HUDEP-2 (cell line): Measurements from ENCODE around the gene TULP4.
A peak's percentile ranks its signal among the peaks of the same experiment; 100 is the strongest.
"Not testable (repeated sequence)": the region's sequence is repeated elsewhere in the genome, so short reads cannot be mapped to it uniquely, and the experiment has no call there.

Source experiments
- DNase-seq, 76 experiments: peaks; one replicate each; lab custom pipeline; 2025; ENCODE audit not compliant: unreplicated experiment in 76 of 76; lab: John Stamatoyannopoulos, UW

The TULP4 gene

DNA sequence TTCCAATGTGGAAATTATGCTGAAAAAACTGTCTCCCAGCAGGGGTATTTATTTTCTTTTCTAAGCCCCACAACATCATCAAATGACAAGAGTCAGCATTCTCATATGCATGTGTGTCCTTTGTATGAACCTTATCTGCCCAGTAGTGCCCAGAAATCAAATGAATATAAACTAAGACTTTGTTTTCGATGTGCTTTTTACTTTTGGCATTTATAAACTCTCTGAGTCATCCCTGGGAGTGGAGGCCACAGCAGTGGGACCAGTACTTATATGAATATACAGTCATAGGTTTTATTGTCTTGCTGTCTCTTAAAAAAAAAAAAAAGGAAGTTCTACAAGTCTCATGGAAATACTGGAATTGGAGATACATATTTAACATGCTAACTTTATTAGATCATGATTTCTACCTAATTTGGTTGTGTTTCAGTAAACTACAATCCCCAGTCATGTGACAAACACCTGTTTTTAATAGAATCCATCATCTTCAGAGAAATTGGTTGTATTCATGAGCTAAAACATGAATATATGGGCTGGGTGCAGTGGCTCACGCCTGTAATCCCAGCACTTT, 148.4 kb downstream of the TULP4 start:
- DNase-seq = no peak

DNA sequence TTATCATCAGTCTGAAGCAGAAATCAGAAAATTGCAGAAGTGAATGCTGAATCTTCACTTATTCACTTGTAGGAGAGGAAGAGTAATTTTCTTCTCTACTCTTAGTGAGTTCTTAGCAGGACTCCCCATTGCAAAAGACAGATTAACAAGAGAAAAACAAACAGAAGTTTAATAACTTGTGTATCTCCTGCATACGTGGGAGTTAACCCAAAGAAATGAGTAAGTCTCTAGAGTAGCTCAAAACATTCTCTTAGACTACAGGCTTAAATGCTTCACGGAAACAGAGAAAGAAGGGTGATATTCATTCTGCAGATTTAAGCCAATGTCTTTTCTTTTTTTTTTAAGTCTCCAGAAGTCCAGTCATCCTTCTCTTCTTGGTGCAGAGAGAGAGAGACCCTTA, 149.7 kb downstream of the TULP4 start:
- DNase-seq = no peak

DNA sequence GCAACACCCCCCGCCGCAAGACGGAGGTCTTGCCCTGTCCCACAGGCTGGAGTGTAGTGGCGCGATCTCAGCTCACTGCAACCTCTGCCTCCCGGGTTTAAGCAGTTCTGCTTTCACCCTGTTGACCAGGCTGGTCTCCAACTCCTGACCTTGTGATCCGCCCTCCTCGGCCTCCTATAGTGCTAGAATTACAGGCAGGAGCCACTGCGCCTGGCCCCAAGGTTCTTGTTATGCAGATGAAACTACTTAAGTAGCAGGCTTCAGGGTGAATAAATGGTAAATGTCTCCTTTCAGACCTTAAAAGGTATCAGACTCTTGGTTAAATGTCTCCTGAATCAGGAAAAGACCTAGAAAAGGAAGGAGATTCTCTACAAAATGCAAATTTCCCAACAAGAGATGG, 152.2 kb downstream of the TULP4 start:
- no peak for DNase-seq

DNA sequence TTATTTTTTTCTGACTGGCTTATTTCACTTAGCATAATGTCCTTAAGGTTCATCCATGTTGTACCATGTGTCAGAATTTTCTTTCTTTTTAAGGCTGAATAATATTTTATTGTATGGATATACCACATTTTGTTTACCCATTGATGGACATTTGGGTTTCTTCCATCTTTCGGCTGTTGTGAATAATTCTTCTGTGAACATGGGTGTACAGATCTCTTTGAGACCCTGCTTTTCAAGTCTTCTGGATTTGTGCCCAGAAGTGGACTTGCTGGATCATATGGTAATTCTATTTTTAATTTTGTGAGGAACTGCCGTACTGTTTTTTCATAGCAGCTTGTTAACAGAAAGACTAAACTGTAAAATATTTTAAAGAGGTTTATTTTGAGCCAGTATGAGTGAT, 153.0 kb downstream of the TULP4 start:
- no peak for DNase-seq

DNA sequence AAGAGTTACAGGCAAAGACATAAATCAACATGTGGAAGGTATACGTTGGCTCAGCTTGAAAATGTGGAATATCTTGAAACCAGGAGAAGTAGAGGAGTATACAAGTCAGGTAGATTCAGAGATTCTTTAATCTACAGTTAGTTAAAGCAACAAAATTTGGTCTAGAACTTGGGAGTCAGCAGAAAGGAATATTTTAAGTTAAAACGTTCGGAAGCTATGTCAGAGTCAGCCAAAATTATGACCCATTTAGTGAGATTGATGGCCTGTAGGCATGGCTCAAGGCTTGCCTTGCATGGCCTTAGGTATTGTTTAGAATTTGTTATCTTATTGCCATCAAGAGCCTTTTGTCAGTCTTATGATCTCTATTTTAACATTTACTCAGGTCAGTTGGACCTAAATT, 153.5 kb downstream of the TULP4 start:
- DNase-seq = no peak

DNA sequence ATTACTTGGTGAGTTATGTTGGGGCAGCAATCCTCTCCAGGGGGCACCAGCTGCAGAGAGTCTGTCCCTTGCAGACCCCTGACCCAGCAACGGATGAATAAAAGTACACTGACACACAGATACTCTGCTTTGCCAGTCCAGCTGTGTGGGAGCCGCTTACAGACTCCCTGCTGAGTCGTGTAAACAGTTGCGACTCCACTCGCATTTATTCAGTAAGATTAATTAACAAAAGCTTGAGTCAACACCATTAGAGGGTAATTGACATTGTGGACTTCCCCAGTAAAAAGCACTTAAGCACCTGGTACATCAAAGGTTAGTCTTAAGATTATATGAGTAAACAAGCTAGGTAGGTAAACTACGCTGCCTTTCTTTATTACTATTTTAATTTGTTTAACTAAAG, 155.7 kb downstream of the TULP4 start:
- DNase-seq = no peak

DNA sequence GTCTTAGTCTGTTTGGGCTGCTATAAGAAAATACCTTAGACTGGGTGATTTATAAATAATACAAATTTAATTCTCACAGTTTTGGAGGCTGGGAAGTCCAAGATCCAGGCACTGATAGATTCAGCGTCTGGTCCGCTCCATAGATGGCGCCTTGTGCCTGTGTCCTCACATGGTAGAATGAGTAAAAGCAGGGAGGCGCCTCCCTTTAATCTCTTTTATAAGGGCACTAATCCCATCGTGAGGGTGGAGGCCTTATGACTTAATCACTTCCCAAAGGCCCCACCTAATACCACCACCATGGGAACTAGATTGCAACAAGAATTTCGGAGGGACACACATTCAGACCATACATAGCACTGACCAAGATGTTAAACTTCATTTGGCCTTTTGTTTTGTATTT, 156.4 kb downstream of the TULP4 start:
- DNase-seq = peak in 2 of 76 experiments; percentile 6

DNA sequence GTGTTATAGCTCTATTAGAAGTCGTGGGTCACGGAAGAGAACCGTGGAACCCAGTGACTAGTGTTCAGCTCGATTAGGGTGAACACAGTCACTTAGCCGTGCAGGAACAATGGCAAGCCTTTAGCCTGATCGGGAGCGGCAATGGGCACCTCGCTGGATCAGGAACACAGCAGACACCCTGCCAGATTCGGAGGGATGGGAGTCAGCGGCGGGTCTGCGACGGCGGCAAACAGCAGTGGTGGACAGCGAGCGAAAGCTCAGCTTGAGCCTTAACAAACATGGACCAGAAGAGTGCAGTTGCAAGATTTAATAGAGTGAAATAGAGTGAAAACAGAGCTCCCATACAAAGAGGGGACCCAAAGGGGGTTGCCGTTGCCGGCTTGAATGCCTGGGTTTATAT, 157.8 kb downstream of the TULP4 start:
- not testable (repeated sequence) for DNase-seq

DNA sequence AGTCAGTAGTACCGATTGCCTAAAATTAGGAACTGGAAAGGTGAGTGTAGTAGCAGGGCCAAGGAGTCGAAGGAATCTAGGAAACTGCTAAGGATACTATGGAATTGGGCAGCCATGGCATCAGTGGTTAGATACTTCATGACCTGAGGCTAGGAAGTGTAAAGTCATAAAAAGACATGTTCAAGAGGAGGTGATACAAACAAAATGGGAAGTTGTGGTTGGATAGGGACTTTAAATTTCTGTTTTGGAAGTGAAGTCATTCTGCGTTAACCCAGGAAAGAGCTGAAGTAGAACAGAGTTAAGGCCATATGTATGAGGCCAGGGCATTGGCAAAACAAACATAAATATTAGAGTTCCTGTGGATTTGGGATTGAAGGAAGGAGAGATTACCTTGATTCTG, 159.1 kb downstream of the TULP4 start:
- no peak for DNase-seq

DNA sequence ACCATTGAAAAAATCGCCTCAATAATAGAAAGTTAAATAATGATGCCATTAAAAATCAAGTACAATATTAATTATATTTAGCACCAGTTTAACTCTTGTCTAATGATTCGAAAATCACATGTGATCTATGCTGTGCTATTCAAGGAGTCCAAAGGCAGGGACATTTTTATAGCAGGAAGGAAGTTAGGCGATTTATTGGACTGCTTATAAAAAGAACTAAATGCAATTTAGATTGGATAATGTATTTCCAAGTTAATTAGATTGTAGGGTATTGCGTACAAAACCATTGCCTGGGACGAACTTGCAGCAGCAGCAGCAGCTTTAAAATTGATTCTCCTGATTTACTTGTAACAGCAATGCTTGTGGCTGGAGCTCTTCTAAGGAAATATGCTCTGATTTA, 160.2 kb downstream of the TULP4 start:
- DNase-seq = no peak

DNA sequence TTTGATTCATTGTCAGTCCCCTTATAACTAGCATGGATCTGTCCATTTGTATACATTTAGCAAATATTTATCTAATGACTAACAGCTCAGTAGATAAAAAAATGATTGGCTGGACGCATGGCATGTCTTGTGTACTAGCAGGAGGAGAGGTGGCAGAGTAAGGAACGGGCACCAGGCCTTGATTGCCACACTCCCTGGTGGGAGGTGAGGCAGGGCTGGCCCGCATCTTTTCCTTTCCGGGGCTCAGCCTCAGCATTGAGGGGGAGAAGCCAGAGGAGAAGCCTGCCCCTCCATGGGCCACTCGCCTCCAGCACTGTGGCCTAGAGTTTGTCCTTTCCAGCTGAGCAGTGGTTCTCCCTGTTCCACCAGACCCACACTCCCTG, 162.7 kb downstream of the TULP4 start:
- DNase-seq = no peak

DNA sequence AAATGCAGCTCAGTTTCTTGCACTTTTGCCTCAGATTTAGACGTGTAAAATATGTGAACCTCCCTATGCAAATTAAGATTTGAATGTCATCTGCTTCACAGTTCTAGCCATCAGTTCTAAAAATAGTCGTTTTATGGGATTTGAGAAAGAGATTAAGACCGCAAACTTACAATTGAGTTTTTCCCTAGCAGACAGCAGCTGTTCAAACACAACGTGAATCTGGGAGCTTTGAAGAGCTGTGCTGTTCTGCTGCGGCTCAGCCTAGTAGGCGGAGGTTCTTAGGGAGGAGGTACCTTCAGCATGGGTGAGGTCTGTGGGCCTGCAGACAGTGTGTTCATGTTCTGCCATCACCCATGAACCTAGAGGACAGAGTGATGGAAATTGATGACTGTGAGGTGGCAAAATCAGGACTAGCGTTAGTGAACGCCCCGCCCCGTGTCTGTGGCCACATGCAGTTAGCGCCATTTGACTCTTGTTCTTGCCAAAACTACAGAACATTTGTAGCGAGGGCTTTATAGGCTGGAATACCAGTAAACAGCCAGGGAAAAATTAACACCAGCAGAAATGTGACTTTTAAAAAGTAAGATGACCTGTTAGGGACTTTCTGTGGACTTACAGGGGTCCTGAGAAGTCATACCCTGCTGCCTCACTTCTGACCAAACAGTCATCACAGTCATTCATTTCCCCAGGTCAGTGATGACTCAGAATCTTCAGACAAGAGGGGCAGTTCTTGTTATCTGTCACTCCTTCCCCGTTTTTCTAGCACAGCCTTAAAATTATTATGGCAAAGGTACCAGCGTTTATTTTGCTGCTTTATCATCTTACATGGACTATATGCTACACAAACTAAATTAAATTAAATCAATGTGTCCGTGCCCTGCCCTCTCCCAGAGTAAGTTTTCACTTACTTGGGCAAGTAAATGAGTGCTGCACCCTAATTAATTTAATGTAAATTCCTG, 163.4 kb downstream of the TULP4 start:
- DNase-seq = peak in 1 of 76 experiments; percentile 30

DNA sequence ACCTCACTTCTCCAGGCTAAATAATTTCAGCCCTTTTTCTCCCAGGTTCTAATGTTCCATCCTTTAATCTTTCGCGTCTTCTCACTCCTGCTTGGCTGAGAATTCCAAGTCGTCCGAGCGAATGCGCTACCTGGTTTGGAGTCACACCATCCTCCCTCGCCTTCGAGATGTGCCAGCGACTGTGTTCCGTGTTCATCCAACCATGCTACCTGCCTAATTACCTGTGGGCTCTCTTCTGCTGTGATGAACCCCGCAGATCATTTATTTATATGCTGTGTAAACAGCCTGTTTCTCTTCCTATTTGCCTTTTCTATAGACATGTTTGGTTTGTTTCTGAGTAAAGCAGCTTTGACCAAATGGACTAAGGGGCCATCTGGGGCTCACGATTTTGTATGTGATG, 164.1 kb downstream of the TULP4 start:
- DNase-seq = no peak

DNA sequence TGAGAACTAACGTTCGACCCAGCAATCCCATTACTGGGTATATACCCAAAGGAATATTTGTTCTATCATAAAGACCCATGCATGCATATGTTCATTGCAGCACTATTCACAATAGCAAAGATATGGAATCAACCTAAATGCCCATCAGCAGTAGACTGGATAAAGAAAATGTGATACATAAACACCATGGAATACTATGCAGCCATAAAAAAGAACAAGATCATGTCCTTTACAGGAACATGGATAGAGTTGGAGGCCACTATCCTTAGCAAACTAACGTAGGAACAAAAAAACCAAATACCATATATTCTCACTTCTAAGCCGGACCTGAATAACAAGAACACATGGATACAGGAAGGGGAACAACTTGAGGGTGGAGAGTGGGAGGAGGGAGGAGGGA, 165.5 kb downstream of the TULP4 start:
- not testable (repeated sequence) for DNase-seq

DNA sequence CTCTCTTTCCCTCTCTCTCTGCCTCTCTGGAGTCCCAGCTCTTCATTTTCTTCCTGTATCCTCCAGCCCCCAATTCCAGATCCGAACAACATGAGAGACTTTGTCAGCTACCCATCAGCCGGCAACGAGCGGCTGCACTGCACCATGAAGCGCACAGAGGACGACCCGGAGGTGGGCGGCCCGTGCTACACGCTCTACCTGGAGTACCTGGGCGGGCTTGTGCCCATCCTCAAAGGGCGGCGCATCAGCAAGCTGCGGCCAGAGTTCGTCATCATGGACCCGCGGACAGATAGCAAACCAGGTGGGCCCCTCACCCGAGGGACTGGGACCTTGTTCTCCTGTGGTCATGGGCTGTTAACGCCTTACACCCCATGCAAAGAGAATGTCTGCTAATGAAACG, 168.7 kb downstream of the TULP4 start:
- no peak for DNase-seq

DNA sequence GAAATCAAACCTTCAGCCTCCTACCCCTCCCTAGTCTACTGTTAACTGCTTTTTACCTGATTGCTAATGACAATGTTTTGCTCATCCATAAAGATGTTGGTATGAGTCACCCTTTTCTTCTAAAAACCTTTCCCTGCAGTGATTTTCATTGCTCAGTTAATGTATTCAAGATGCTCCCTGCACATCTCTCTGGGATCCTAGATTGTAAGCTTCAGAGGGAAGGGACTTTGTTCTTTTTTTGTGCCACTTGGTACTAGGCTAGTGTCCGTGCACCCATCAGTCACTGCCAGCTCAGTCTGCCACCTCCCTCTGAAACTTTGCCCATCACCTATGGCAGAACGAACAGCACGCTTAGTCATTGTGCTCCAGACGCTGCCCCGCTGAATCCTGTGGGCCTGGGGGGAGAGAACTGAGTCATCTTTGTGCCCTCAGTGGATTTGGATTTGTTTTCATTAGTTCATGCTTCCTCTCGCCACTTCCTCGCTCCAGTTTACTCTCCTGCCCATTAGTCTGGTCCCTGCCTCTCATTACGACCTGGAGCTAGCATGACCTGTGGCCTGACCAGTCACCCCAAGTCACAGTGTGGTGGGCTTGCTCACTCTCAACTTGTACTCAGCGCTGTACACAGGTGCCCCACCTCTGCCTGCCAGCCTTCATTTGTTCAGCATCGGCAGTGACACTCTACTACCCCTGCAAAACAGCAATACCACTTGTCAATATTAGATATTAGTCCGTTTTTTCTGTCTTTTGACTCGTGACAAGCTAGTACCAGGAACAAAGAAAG, 169.6 kb downstream of the TULP4 start:
- DNase-seq = no peak

DNA sequence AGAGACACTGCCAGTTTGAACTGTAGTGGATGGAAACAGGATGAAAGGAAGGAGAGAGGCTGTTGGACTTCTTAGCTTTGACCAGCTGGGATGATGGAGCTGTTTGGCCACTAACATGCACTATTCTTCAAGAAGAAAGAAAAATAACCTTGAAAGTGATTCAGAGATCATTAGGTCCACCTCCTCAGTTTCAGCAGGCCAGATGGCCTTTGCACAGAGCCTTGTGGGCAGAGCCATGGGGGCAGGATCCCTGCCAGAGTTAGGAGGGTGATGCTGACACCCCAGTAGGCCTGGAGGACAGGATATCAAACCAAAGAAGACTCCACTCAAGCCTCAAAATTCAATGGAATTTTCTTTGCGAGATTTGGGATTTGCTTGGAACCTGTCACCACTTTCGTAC, 173.2 kb downstream of the TULP4 start:
- DNase-seq = no peak

DNA sequence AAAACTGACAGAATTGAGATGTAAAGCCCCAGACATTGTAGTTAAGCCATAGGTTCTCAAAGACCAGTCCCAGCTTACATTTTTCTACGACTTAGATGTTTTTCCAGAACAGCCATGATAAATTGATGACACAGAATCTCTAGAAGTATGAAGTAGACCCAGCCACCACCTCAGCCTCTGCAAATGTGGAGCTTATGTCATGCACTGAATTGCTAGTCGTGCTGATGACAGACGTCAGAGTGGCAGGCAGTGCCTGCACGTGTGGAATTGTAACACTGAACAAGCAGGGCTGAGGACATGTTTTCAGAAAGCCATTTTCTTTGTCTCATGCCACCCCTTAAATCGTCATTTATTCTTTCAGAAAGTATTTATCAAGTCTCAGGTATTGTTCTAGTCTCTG, 175.2 kb downstream of the TULP4 start:
- no peak for DNase-seq

DNA sequence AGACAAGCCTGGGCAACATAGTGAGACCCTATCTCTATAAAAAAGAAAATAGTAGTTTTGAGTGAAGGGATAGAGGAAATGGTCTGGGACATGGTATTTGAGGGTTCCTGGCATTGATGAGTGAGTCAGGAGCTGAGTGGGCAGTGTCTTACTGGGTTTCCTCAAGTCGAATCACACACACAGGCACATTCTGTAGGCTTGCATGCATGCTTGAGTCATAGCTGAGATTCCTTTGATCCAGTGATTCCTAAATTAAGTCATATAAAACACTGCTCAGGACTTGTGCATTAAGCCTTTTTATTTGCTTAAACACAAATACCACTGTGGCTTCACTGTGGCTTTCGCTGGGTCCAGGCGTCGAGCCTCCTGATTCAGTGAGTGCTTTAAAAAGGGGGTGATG, 175.8 kb downstream of the TULP4 start:
- no peak for DNase-seq

DNA sequence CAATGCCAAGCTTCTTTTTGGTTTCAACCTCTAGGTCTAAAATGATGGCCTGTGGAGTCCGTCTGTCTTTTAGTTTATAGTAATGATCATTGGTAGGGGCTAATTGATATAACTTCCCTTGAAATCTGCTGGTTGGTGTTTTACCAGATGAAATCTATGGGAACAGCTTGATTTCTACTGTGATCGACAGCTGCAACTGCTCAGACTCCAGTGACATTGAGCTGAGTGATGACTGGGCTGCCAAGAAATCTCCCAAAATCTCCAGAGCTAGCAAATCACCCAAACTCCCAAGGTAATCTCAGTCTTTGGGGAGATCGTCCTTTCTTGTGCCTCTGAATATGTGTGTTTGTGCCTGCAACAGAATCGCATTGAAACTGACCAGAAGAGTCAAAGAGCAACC, 177.2 kb downstream of the TULP4 start:
- no peak for DNase-seq

DNA sequence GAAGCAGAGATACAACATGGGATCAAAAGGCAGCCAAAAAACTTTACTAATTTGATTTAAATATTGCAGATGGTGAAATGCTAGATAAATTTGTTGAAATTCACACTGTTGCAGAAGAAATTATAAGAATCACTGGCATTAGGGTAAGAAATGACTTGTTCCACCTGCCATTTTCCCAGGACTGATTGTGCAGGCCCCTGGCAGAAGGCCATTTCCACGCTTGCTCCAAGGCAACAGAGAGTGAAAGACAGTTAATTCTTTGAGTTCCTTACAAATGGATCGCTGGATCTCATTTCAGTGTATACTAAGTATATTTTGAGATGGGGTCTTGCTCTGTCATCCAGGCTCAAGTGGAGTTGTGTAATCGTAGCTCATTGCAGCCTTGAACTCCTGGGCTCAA, 180.6 kb downstream of the TULP4 start:
- DNase-seq = no peak

DNA sequence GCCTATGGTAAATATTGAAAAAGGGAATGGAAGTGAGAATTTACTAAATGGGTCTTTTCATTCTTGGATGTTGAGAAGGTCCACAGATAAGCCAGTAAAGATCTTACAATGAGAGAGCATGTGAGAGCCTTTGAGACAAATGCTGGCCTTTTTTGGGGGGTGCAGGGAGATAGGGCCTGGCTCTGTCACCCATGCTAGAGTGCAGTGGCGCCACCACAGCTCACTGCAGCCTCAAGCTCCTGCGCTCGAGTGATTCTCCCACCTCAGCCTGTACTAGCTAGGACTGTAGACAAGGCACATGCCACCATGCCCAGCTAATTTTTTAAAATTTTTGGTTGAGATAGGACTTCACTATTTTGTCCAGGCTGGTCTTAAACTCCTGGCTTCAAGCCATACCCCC, 184.4 kb downstream of the TULP4 start:
- peak in 2 of 76 experiments; percentile 21 to 22 for DNase-seq
